Osteoblast (primary cell): Measurements from ENCODE around the gene RAX2. TPM values are rescaled to one million over a fixed set of nuclear protein-coding genes. Genes with fewer than 3 reads are reported as not detected.

ENCODE experiments used
- DNase-seq: peaks from one replicate; pipeline ENCODE4 v3.0.0; 2011; ENCODE audit warnings: low spot score, mixed read lengths; ENCODE audit not compliant: insufficient read length; ENCODE audit errors: missing footprints
- H2AFZ ChIP-seq: 2 replicates; pipeline ENCODE4 v1.6.0; 2011; ENCODE audit warnings: mild to moderate bottlenecking, low read length
- H3K27ac ChIP-seq: 2 replicates; pipeline ENCODE4 v1.5.1; 2011; ENCODE audit warnings: mild to moderate bottlenecking, low read depth, low read length, moderate library complexity
- H3K27me3 ChIP-seq: 2 replicates; pipeline ENCODE4 v1.6.0; 2012; ENCODE audit warnings: mild to moderate bottlenecking, control low read depth, inconsistent platforms, low read length, moderate library complexity; ENCODE audit not compliant: insufficient read depth
- H3K36me3 ChIP-seq: 2 replicates; pipeline ENCODE4 v1.5.1; 2011; ENCODE audit warnings: mild to moderate bottlenecking, low read length, control low read depth, moderate library complexity; ENCODE audit not compliant: insufficient read depth
- H3K4me1 ChIP-seq: 2 replicates; pipeline ENCODE4 v1.5.1; 2011; ENCODE audit warnings: mild to moderate bottlenecking, low read length, control low read depth, moderate library complexity; ENCODE audit not compliant: insufficient read depth
- H3K4me2 ChIP-seq: 2 replicates; pipeline ENCODE4 v1.6.0; 2011; ENCODE audit warnings: mild to moderate bottlenecking, low read length; ENCODE audit not compliant: insufficient read depth
- H3K4me3 ChIP-seq: fragments of 200-600 bp; sonication (generic); 3 replicates; pipeline ENCODE4 v1.5.1; 2012; ENCODE audit warnings: mild to moderate bottlenecking, low read length, inconsistent platforms; ENCODE audit not compliant: insufficient read depth
- H3K79me2 ChIP-seq: 2 replicates; pipeline ENCODE4 v1.6.0; 2012; ENCODE audit warnings: mild to moderate bottlenecking, low read length, control low read depth, inconsistent platforms; ENCODE audit not compliant: insufficient read depth
- H3K9me3 ChIP-seq: 2 replicates; pipeline ENCODE4 v1.5.1; 2011; ENCODE audit warnings: low read depth, low read length, control low read depth
- H4K20me1 ChIP-seq: 2 replicates; pipeline ENCODE4 v1.6.0; 2012; ENCODE audit warnings: mild to moderate bottlenecking, low read length, control low read depth; ENCODE audit not compliant: insufficient read depth
- total RNA-seq: library from RNA; depleted of rRNA; stranded (reverse); fragments of >200 nt; gene quantifications from 2 replicates; pipeline ENCODE4 v1.2.3, GENCODE V29; 2012
- TF ChIP-seq, protein P1 (sequence below): IDR thresholded peaks from 2 replicates; pipeline ENCODE4 v1.5.1; 2011; ENCODE audit warnings: mild to moderate bottlenecking, low read depth, low read length, moderate library complexity; ENCODE audit errors: extremely low read depth

RAX2 gene
- total RNA-seq, 1 donor, result not detected

DNA sequence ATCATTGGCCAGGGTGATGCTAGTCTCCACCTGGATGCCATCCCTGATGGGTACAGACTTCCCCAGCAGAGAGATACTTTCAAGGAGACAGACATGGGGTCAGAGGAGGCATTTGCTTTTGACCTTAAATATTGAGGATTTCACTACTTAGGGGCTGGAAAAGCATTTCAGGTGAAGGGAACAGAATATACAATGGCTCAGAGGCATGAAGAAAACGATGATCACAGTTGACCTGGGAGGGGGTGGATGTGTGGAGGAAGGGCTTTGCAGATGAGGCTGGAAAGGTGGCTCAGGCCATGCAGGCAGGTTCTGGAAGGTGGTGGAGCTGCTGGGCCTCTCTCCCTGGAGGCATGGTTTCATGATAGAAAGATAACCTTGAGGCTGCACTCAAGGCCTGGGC is 10.3 kb upstream of the RAX2 start:
- H3K36me3 ChIP-seq, result no peaks in the 10 kb centered on the region
- H2AFZ ChIP-seq, result no peak overlapping the region
- no peak overlapping the region for H3K27ac ChIP-seq
- no peaks in the 10 kb centered on the region for H3K79me2 ChIP-seq
- peaks cover 9% of the 10 kb centered on the region for H3K27me3 ChIP-seq
- peaks cover 13% of the 10 kb centered on the region for H3K9me3 ChIP-seq
- no peak overlapping the region for H3K4me2 ChIP-seq
- peak; percentile 60 for DNase-seq
- H3K4me3 ChIP-seq, result no peak overlapping the region
- H4K20me1 ChIP-seq, result no peaks in the 10 kb centered on the region
- TF ChIP-seq, protein P1, sequence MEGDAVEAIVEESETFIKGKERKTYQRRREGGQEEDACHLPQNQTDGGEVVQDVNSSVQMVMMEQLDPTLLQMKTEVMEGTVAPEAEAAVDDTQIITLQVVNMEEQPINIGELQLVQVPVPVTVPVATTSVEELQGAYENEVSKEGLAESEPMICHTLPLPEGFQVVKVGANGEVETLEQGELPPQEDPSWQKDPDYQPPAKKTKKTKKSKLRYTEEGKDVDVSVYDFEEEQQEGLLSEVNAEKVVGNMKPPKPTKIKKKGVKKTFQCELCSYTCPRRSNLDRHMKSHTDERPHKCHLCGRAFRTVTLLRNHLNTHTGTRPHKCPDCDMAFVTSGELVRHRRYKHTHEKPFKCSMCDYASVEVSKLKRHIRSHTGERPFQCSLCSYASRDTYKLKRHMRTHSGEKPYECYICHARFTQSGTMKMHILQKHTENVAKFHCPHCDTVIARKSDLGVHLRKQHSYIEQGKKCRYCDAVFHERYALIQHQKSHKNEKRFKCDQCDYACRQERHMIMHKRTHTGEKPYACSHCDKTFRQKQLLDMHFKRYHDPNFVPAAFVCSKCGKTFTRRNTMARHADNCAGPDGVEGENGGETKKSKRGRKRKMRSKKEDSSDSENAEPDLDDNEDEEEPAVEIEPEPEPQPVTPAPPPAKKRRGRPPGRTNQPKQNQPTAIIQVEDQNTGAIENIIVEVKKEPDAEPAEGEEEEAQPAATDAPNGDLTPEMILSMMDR, result no peak
- no peaks in the 10 kb centered on the region for H3K4me1 ChIP-seq

DNA sequence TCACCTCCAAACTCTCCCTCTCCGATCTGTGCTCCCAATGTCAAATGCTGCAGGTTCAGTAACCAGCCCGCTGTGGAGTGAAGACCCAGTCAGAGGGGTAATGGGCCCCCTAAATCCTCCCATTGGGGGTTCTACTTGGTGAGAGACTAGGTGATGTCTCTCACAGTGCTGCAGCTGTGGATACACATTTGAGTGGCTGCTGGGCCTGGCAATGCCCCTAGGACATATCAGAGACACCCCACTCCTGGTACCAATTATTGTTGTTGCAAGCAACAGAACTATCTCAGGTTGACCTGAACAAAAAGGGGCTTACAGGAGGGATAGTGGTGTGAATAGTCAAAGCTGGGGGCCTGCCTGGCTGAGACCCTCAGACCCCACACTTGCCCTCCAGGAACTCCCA is 9.6 kb upstream of the RAX2 start:
- peak; percentile 8 for DNase-seq
- Histone ChIP-seq H3K4me3 (no peak overlapping the region), H3K79me2 (no peaks in the 10 kb centered on the region), H3K27ac (no peak overlapping the region), H3K4me2 (no peak overlapping the region), H4K20me1 (no peaks in the 10 kb centered on the region), H3K36me3 (no peaks in the 10 kb centered on the region), H3K27me3 (peaks cover 5% of the 10 kb centered on the region), H3K4me1 (no peaks in the 10 kb centered on the region), H3K9me3 (peaks cover 13% of the 10 kb centered on the region), H2AFZ (no peak overlapping the region)
- TF ChIP-seq, protein P1, result no peak

DNA sequence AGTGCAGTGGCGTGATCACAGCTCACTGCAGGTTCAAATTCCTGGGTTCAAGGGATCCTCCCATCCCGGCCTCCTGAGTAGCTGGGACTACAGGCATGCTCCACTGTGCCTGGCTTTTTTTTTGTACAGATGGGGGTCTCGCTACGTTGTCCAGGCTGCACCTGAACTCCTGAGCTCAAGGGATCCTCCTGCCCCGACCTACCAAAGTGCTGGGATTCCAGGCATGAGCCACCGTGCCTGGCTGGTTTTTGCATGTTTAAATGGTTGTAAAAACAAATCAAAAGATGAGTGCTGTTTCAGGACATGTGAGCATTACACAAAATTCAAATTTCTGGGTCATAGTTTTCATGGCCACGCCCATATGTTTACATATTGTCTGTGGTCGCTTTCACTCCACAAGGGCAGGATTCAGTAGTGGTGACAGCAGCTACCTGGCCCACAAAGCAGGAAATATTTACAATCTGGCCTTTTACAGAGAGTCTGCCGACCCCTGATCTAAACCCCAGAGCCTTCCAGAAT is 8.8 kb upstream of the RAX2 start:
- Histone ChIP-seq H4K20me1 (no peaks in the 10 kb centered on the region), H3K9me3 (peaks cover 13% of the 10 kb centered on the region), H2AFZ (no peak overlapping the region), H3K4me2 (no peak overlapping the region), H3K27me3 (peaks cover 5% of the 10 kb centered on the region), H3K36me3 (no peaks in the 10 kb centered on the region), H3K27ac (no peak overlapping the region), H3K4me1 (no peaks in the 10 kb centered on the region), H3K4me3 (no peak overlapping the region), H3K79me2 (no peaks in the 10 kb centered on the region)
- peak; percentile 1 for DNase-seq
- TF ChIP-seq, protein P1, result no peak

DNA sequence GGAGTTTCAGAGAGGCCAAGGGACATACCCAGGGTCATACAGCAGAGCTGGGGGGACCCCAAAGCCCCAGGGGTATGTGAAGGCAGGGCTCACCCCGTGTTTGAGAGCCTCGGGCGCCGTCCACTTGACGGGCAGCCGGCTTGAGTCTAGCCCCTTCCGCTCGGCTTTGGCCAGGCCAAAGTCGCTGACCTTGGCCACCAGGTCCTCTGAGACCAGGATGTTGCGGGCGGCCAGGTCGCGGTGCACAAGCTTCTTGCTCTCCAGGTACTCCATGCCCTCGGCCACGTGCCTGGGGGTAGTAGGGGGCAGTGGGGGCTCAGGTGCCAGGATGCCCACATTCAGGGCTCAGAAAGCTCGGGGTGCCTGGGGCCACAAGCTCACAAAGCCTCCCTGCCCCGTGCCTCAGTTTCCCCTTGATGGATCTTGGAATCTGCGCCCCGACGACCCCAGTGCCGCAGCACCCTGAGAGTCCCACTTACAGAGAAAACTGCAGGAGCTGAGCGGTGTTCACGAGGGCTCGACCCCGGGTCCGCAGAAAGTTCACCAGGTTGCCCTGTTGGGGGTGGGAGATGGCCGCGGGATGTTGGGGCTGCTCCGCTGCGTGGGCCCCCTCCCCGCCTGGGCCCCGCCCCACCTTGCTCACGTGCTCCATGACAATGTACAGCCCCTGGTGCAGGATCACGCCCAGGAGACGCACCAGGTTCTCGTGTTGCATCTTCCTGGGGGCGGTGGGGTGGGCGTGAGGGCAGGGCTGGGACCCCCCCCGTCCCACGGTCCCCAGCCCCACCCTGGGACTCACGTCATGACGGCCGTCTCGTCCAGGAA is 7.1 kb upstream of the RAX2 start:
- Histone ChIP-seq H3K4me2 (no peak overlapping the region), H2AFZ (no peak overlapping the region), H3K4me3 (no peak overlapping the region), H3K79me2 (no peaks in the 10 kb centered on the region), H3K4me1 (no peaks in the 10 kb centered on the region), H3K9me3 (peaks cover 13% of the 10 kb centered on the region), H3K27me3 (no peaks in the 10 kb centered on the region), H3K36me3 (no peaks in the 10 kb centered on the region), H4K20me1 (no peaks in the 10 kb centered on the region), H3K27ac (no peak overlapping the region)
- peak; percentile 83 for DNase-seq
- TF ChIP-seq, protein P1, result no peak
